Fibroblast of the aortic adventitia (primary cell): ENCODE data around the gene LIME1. TPM values are rescaled to one million over a fixed set of nuclear protein-coding genes. Genes with fewer than 3 reads are reported as not detected.

Experiments
- DNase-seq: peaks from one replicate; pipeline ENCODE4 v3.0.0-alpha.2; 2010; ENCODE audit warnings: low read depth
- H3K4me3 ChIP-seq: 2 replicates; pipeline ENCODE4 v1.5.1; 2011; ENCODE audit warnings: low read depth, mild to moderate bottlenecking, control low read depth, low read length, moderate library complexity
- CTCF ChIP-seq: IDR thresholded peaks from 2 replicates; pipeline ENCODE4 v1.5.1; 2011; ENCODE audit warnings: mild to moderate bottlenecking, low read length, control low read depth, inconsistent platforms; ENCODE audit not compliant: insufficient read depth
- total RNA-seq: library from RNA; depleted of rRNA; stranded (reverse); fragments of >200 nt; gene quantifications from 2 replicates; pipeline ENCODE4 v1.2.3, GENCODE V29; 2012; ENCODE audit warnings: low replicate concordance

The LIME1 gene
- total RNA-seq, 1 donor = 1.7 TPM

- no peak for DNase-seq
- no peak for TF ChIP-seq CTCF
- no peak overlapping the region for H3K4me3 ChIP-seq
Measured at GRCh38 chr20:63751471-63752271, 15.2 kb downstream of the LIME1 start.

GRCh38 chr20:63752411-63753101 lies 16.1 kb downstream of the LIME1 start:
- H3K4me3 ChIP-seq = no peak overlapping the region
- TF ChIP-seq CTCF = no peak
- no peak for DNase-seq

- DNase-seq = no peak
- no peak for TF ChIP-seq CTCF
- no peak overlapping the region for H3K4me3 ChIP-seq
Measured at GRCh38 chr20:63753381-63753780, 16.9 kb downstream of the LIME1 start.

GRCh38 chr20:63754008-63754407 lies 17.5 kb downstream of the LIME1 start:
- no peak overlapping the region for H3K4me3 ChIP-seq
- no peak for TF ChIP-seq CTCF
- DNase-seq = no peak

GRCh38 chr20:63755933-63756647 lies 19.6 kb downstream of the LIME1 start:
- H3K4me3 ChIP-seq = no peak overlapping the region
- TF ChIP-seq CTCF = no peak
- DNase-seq = no peak

GRCh38 chr20:63756648-63756991 lies 20.2 kb downstream of the LIME1 start:
- no peak for TF ChIP-seq CTCF
- no peak overlapping the region for H3K4me3 ChIP-seq
- no peak for DNase-seq
